GM18507 (cell line): ENCODE measurements around the gene CACNG4.

Experiments
- DNase-seq: peaks from one replicate; pipeline ENCODE4 v3.0.0; 2011; ENCODE audit warnings: low read depth; ENCODE audit not compliant: insufficient read length; ENCODE audit errors: extremely low spot score
- FAIRE-seq: peaks from 2 replicates; lab custom pipeline; 2011; peaks lifted over from hg19 to GRCh38; lab: Jason Lieb, UNC

CACNG4 gene

DNA sequence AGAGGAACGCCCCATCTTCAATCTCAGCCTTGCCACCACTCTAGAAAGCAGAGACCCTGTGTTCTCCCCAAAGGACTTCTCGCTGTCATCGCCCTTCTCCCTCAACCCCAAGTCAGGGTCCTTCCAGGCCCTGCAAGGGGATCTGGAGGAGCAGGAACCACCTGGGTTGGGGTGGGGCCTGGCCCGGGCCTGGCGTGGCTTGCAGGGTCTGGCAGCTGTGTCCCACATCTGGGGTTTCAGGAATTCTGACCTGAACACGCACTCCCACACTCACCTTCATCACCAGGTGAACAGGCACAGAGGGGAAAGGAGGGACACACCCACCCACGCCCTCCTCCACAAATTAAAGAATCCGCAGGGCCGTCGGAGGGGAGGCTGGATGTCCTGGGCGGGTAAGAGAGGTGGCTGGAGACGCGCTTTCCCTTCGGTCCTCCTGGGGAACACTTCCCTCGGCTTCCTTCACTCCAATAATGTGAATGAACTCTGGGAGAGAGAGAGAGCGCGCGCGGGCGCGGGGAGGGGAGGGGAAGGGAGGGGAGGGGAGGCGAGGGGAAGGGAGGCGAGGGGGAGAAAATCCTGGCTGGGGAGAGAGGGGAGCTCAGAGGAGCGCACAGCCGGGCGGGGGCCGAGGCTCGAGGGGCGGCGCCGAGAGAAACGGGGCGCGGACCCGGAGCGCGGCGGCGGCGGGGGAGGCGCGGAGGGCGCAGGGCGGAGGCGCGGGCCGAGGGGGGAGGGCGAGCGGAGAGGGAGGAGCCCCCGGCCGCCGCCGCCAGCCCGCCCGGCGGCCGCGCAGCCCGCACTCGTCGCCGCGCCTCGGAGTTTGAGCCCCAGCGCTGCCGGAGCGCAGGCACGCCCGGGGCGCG is at the start of gene CACNG4:
Gene CACNG4 (plus strand): TSS at position 799 of the 863 bp plus-strand sequence. CDS start 205 bp downstream, outside the sequence.
- no peak for DNase-seq
- no peak for FAIRE-seq

DNA sequence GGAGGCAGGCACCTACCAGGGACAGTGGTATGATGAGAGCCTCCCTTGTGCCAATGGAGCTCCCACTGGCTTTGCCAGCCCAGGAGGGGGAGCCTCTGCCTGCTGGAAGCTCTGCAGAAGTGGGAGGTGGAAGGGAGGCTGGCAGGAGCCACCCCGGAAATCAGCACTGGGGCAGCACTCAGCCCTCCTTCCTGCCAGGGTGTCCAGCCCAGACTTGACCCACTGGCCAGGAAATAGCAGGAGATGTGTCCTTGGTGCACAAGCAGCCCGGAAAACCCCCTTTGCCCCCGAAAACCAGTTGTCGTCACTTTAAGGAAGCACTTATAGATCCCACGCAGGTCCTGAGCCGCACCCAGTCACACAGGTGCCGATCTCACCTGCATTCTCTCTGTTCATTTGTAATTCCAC is 49.3 kb upstream of the CACNG4 start:
- no peak for FAIRE-seq
- no peak for DNase-seq

DNA sequence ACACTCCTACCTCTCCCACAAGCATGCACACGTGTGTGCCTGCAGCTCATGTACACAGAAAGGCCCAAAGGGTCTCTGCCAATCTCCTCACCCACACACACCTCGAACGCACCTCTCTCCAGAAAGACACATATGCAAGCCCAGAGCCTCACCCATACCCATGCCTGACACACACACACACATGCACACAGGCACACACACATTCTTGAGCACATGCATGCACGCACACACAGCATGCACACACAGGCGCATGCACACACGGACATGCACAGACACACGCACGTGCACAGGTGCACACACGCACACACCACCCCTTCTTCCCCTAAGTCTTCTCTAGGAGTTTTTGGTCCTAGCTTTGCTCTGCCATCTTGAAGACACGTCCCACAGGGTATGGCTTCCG is 48.7 kb upstream of the CACNG4 start:
- DNase-seq (no peak), FAIRE-seq (no peak)

GRCh38 chr17:66916946-66917345 is 47.6 kb upstream of the CACNG4 start:
- FAIRE-seq (no peak), DNase-seq (no peak)

GRCh38 chr17:66918896-66919295 is 45.6 kb upstream of the CACNG4 start:
- DNase-seq: no peak
- no peak for FAIRE-seq

DNA sequence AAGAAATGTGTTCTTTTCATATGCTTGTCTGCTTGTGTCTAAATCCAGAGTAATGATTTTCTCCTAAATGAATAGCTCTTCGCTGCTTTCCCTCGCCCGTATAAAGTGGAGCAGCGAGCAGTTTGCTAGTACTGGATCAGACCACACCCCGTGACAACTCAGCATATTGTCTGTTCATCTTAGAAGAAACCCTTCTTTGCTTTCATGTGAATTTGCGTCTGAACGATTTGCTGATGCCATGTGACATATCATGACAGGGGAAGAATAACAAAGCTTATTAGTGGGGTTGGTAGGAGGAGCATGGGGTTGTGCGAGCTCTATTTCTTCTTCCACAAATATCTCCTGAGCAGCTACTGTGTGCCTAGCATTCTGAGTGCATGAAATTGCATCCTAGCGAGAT is 44.1 kb upstream of the CACNG4 start:
- DNase-seq (no peak), FAIRE-seq (no peak)

DNA sequence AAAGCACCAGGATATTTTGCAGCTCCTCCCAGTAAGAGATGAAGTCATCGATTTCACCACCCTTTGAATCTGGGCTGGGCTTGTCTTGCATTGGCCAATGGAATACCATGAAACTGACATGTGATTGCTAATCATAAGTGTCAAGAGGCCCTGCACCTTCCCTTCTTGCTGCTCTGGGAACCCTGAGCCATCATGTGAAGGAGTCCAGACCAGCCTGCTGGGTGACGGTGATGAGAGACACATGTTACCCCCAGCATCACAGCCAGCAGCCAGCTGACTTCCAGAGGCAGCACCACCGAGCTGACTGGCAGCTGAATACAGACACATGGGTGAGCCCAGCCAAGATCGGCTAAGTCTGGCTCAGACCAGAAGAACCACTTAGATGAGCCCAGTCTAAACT is 43.6 kb upstream of the CACNG4 start:
- FAIRE-seq: no peak
- no peak for DNase-seq

GRCh38 chr17:66923886-66924285 is 40.6 kb upstream of the CACNG4 start:
- no peak for FAIRE-seq

DNA sequence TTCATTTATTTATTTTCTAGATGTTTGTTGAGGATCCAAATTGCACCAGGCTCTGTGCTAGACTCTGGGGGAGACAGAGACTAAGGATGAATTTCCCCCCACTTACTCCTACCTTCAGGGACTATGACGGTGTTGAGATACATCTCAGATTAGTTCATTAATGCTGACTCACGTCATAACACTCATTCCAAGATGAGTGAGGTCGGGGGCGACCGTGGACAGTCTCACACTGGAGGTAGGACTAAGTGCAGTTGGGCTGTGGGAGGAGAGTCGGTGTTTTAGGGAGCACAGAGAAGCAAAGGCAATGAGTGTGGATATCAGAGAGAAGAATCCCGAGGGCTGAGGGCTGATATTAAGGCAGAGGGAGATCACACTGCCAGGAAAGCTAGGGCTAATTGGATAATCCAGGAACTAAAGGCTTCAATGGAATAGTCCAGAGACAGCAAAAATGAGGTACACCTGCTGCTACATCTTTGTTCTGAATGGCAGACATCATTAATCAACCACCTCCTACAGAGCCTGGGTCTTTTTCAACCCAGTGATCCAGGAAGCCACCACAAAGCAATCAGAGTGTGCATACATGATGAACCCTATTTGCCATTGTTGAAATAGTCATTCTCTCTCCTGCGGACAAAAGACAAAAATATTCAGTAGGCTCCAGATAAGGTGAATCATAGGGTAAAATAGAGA is 38.6 kb upstream of the CACNG4 start:
- DNase-seq: no peak
- no peak for FAIRE-seq

More at GRCh38 chr17:66923886-66924285, 40.6 kb upstream of the CACNG4 start:
- DNase-seq: no peak

GRCh38 chr17:66928949-66929348 is 35.6 kb upstream of the CACNG4 start:
- FAIRE-seq: no peak

DNA sequence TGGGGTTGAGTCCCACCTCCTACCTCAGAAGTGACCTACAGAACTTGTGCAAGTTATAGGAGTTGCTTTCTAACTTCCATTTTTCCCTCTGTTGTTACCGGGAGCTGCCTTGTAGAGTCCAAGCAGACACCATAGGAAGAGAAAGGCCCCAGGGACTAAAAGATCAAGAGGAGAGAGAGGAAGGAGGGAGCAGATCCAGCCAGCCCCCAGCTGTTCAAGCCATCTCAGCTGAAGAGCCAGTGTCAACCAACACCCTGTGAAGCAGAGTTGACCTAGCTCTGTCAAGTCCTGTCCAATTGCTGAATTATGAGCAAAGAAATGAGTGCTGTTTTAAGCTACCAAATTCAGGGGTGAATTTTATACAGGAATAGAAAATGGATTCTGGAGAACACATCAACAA is 34.9 kb upstream of the CACNG4 start:
- FAIRE-seq: no peak
- no peak for DNase-seq

More at GRCh38 chr17:66928949-66929348, 35.6 kb upstream of the CACNG4 start:
- DNase-seq: no peak

DNA sequence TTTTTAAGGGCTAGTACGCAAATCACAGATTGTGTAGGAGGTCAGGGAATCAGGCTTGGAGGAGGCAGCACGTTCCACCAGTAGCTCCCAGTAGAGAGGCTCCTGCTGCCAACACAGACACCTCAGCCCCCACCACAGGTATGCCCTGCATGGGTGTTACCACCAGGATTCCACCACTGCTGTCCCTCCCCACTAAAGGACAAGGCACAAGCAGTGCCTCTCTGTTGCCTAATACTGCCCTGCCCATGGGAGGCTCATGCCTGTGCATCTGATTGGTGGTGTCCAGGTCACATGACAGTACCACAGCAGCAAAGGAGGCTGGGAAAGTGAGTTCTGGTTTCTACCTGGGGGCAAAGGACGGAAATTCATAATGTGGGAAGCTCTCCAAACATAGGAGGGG is 33.6 kb upstream of the CACNG4 start:
- no peak for DNase-seq
- FAIRE-seq: no peak

- no peak for DNase-seq
- no peak for FAIRE-seq
Measured at GRCh38 chr17:66932311-66932710, 32.2 kb upstream of the CACNG4 start.

- DNase-seq (no peak), FAIRE-seq (no peak)
Measured at GRCh38 chr17:66934040-66934439, 30.5 kb upstream of the CACNG4 start.

DNA sequence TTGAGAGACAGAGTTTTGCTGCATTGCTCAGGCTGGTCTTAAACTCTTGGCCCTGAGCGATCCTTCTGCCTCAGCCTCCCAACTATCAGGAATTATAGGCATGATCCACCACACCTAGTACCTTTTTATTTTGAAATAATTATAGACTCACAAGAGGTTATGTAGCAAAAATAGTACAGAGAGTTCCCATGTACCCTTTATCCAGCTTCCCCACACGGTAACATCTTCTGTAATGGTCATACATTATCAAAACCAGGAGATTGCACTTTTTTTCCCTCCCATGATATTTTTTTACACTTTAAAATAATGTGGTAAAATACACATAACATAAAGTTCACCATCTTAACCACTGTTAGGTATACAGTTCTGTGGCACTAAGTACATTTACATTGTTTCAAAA is 28.8 kb upstream of the CACNG4 start:
- no peak for FAIRE-seq
- no peak for DNase-seq

- no peak for FAIRE-seq
- no peak for DNase-seq
Measured at GRCh38 chr17:66938656-66939055, 25.9 kb upstream of the CACNG4 start.

- FAIRE-seq (no peak), DNase-seq (no peak)
Measured at GRCh38 chr17:66939461-66940114, 24.9 kb upstream of the CACNG4 start.

DNA sequence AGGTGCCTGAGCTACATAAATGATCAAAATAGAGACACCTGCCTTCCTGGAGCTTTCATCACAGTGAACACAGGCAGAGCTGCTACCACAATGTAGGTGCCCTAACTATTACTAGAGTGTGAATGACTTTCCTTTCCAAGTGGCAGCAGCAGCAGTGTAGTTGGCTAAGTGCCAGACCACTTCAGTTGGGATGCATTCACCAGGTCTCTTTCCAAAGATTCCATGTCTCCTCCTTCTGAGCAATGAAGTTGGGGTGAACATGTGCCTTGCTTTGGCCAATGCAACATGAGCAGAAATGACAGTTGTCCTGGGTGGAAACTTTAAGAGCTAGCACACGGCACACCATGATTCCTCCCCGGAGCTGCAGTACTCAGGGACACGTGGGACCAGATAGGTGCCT is 23.3 kb upstream of the CACNG4 start:
- no peak for DNase-seq
- no peak for FAIRE-seq

GRCh38 chr17:66941773-66942450 is 22.6 kb upstream of the CACNG4 start:
- DNase-seq (no peak), FAIRE-seq (no peak)
